Ishikawa (cell line): ENCODE measurements around the gene ANKRD6.

Source experiments
- EGR1 ChIP-seq: IDR thresholded peaks from 2 replicates; pipeline ENCODE4 v1.6.1; 2012
- EP300 ChIP-seq: IDR thresholded peaks from 2 replicates; pipeline ENCODE4 v1.6.1; 2012; ENCODE audit warnings: borderline replicate concordance
- FOXM1 ChIP-seq: IDR thresholded peaks from 2 replicates; pipeline ENCODE4 v1.6.1; 2012; ENCODE audit warnings: low read depth, borderline replicate concordance
- REST ChIP-seq: IDR thresholded peaks from 2 replicates; pipeline ENCODE4 v1.6.1; 2012; ENCODE audit warnings: low read depth, mild to moderate bottlenecking
- TAF1 ChIP-seq: IDR thresholded peaks from 2 replicates; pipeline ENCODE4 v1.6.1; 2012; ENCODE audit warnings: low read depth, mild to moderate bottlenecking
- YY1 ChIP-seq: IDR thresholded peaks from 2 replicates; pipeline ENCODE4 v1.6.1; 2012; ENCODE audit warnings: low read depth

DNA sequence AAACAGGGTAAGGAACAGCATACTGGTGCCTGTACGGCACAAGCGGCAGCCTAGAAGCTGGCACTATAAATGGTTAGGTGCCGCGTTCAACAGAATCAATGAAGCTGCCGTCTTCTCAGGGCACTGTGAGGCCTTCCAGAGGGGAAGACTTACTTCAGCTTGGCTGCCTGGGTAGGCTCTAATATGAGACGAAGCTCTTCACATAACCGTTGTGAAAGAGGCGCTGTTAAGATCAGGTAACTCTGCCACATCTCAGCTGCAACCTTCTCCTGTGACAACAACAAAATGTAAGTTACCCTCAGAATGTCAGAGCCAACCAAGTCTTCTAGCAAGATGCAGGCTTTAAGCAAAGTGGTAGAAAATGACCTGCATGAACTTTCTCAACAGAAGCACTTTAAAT is 217.6 kb downstream of the ANKRD6 start:
- TF ChIP-seq EP300 (no peak), YY1 (no peak), REST (no peak), TAF1 (no peak), EGR1 (no peak), FOXM1 (no peak)
